Left colon (tissue), 2 donors: ENCODE data around the gene CHD9NB. TPM values are rescaled to one million over a fixed set of nuclear protein-coding genes. Genes with fewer than 3 reads are reported as not detected.
"Not testable (repeated sequence)": the region's sequence is repeated elsewhere in the genome, so short reads cannot be mapped to it uniquely, and the experiment has no call there.

Experiments used
- ATAC-seq: fragments of 200-7000 bp; cut with Tn5 transposase; one replicate; pipeline ENCODE4 v1.9.1; 2020; ENCODE audit warnings: mild to moderate bottlenecking, moderate library complexity
- DNase-seq, 2 donors: peaks; one replicate each; pipeline ENCODE4 v3.0.0-alpha.2; 2020
- intact Hi-C, 2 donors: fragments of 100-400 bp; cut with DNase I in 1 of 2; cut with micrococcal nuclease in 1 of 2; formaldehyde crosslinking; loops; one replicate each; pipeline versions ENCODE4 v1.11.2 to v1.14.0; 2022; cut with DNase I, micrococcal nuclease
- total RNA-seq, 2 donors: library from RNA; stranded (reverse); fragmentation: NEBNext Ultra II Directional; extraction: Animal tissue kit (Norgen Biotek cat#: 25700); gene quantifications; one replicate each; pipeline ENCODE4 v1.2.1, GENCODE V29; 2021
- donor health status: DM: no; HTN: no; CAD: no.
- donor health status: DM: yes; HTN: yes; CAD: no.

CHD9NB gene
- total RNA-seq, 2 donors from 2014 or later: 5.0 to 6.1 TPM

DNA sequence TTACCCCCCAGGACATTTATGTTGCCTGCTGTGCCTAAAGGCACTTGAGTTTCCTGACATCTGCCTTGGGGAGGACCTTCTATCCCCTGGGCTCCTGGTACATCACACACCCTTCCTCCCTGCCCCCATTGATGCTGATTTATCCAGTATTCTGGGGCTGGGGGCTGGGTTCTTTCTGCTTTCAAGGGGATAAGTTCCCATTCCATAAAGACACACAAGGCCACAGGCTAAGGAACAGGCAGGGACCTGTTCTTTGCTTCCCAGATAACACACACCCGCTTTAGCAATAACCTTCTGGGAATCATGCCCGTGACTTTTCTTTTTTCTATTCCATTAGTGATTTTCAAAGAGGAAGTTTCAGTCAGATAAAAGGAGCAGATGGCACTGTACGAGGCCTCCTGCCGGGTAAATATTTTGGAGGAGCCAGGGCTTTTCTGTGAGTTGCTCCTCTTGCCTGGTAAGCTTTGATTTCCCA lies 32.7 kb upstream of the CHD9NB start:
- DNase-seq (no peak), ATAC-seq (peak; percentile 42)
- intact Hi-C loops: no loop called here

DNA sequence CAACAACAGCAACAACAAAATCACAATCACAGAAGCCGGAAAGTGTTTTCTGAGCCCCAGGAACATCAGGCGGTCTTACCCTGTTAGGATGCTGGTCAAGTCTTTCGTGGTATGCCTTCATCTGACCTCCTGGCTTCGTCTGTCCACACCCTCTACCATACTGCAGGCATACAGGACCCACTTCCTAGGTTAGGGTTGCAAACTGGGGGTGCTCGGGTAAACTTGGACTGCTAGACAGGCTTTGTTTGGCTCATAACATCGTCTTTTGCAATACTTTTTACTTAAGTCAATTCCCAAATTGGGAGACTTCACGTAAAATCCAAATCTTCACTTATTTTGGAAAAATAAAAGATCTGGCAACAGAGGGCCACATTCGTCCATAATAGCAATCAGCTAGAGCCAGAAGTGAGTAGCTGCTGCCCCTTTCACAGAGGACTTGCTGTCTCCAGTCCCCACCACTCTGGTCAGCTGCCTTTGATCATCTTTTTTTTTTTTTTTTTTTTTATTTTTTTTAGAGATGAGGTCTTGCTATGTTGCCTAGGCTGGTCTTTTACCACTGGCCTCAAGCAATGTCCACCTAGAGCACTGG lies 32.1 kb upstream of the CHD9NB start:
- DNase-seq (no peak), ATAC-seq (no peak)
- intact Hi-C loops: no loop called here

DNA sequence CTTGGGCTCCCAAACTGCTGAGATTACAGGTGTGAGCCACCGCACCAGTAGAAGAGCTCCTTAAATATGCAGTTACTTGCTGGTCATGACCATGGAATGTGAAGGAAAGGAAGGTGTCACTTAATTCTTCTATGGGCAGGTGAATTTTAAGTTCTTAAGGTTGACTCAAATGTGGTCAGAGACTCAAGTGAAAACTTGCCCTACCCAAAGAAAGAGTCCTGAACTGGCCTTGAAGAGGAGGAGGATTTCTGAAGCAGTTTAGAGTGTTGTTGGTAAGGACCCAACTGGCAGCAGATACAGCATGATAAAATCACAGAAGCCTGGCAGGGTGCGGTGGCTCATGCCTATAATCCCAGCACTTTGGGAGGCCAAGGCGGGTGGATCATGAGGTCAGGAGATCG lies 31.4 kb upstream of the CHD9NB start:
- ATAC-seq: no peak
- no peak for DNase-seq
- intact Hi-C loops: no loop called here

DNA sequence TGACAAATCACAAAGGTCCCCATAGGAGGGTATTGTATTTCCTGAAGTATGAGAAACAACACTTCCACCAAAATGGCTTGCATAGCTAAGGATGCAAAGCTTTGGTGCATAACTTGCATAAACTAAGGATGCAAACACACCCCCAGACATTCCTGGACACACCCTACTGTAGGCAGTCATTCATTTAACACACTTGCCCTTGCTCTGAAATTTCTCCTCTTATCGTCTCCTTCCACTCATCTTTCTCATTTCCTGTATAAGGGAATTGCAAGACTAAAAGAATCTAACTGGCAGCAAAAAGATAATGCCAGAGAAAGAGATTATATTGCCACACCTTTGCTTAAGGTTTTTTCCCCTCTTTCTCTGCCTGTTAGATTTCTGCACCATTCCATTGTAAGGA lies 30.4 kb upstream of the CHD9NB start:
- ATAC-seq (peak; percentile 67), DNase-seq (no peak)

DNA sequence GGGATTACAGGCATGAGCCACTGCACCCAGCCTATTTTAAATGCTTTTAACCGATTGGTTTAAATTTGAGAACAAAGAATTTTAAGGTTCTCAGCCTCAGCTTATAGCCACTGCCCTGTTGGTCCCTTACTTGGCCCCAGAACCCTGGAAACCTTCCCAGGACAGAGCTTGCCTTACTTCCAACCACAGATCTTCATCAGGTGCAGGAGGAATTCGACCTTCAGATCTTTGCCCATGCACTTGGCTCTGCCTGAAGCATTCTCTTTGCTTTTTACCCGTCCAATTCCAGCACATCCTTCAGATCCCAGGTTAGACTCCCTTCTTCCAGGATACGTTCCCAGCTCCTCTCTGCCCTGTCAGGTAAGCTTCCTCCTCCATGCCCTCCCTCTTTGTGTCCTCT lies 29.8 kb upstream of the CHD9NB start:
- intact Hi-C loops: no loop called here
- ATAC-seq (no peak), DNase-seq (no peak)

More for the DNA sequence above, 30.4 kb upstream of the CHD9NB start:
- intact Hi-C loops: no loop called here

DNA sequence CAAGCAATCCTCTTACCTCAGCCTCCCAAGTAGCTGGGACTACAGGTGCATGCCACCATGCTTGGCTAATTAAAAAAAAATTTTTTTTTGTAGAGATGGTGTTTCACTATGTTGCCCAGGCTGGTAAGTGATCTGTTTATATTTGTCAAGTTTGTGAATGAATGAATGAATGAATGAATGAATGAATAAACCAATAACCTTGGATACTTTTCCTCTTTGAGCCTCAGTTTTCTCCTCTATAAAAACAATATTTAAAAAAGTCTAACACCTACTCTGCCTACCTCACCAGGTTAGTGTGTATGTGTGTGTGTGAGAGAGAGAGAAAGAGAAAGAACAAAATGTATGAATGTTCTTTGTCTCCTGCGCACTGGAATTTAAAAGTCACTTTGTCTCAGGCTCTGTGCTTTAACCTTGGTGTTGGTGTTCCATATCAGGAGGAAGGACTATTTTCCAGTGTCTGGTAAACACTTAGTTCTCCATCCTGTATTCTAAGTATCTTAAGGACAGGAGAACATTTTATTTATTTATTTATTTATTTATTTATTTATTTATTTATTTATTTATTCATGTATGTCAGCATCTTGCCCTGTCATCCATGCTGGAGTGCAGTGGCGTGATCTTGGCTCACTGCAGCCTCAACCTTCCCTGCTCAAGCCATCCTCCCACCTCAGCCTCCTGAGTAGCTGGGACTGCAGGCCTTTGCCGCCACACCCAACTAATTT lies 29.1 kb upstream of the CHD9NB start:
- ATAC-seq (no peak), DNase-seq (no peak)
- intact Hi-C loops: no loop called here

DNA sequence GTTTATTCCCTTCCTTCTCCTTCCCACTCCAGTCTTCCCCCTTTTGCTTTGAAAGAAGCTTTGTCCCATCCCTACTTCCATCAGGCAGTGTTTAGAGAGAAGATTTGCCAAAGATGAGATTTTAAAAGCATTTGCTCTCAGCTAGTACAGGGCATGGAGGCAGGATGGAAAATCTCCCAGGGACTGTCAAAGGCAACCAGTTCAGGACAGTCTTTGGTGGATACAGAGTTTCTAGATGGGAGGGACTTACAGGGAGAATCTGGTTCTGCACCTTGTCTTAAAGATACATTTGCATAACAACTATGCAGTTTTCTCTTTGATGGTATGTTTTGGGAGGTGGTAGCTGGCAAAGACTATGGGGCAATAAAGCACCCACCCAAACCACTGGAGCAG lies 28.3 kb upstream of the CHD9NB start:
- intact Hi-C loops: no loop called here

DNA sequence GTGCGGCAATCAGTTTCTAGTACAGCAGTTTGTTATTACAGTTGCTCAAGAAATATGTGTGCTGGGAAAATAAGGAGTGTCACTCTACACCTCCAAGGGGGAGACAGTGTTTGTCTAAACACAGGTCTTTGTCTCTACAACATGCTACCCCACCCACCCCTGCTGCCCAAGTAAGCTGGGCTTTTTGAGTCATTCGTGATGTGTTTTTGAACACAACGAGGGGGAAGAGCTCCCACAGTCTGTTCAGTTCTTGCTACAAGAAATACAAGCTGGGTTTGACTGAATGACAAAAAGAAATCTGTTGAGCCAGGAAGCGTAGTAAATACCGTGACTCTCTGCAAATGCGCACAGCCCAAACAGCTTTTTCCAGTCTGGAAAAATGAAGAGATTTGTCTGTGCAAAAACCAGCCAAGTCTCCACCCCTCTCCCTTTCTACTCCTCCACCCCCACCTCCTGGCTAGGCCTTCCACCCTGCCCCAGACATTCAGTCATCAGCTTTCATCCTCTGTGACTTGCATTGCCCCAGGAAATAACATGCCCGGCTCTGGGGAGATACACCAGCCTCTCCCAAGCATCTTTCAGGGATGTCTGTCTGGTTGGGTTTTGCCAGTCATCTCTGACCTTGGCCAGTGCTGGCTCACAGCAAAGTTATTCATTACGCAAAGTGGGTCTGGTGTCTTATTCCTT lies 27.8 kb upstream of the CHD9NB start:
- DNase-seq (peak in 1 of 2 donors; percentile 46), ATAC-seq (peak; percentile 13)
- intact Hi-C loops: no loop called here

More for the DNA sequence above, 28.3 kb upstream of the CHD9NB start:
- DNase-seq (no peak), ATAC-seq (no peak)

DNA sequence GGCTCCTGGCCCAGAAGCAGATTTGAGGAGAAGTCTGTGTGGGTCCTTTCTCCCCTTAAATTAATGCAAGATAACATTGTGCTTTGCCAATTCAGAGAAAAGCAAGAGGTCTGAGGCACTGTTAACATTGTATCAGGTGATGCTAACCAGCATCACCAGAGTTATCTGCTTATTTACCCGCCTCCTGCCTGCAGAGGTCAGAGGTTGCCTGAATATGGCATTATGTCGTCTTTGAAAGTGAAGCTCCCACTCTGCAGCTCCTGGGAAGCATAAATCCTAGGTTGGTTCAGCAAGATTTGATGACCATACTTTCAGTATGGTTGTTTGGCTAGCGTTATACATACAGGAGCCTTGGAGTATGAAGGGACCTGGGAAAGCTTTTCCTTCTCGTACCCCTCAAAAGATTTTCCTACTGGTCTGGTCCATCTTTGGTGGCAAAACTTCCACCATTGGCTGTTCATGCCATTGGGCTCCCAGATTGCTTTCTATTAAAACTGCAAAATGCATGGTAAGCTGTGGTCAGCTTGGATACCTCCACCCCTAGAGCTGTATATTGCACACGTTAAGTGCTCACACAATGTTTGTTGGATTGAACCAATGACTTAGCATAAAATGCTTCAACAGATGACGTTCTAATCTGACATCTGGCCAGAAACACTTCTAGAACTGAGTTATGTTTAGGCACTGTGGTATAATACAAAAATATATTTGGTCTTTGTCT lies 26.2 kb upstream of the CHD9NB start:
- ATAC-seq (no peak), DNase-seq (no peak)
- intact Hi-C loops: no loop called here

DNA sequence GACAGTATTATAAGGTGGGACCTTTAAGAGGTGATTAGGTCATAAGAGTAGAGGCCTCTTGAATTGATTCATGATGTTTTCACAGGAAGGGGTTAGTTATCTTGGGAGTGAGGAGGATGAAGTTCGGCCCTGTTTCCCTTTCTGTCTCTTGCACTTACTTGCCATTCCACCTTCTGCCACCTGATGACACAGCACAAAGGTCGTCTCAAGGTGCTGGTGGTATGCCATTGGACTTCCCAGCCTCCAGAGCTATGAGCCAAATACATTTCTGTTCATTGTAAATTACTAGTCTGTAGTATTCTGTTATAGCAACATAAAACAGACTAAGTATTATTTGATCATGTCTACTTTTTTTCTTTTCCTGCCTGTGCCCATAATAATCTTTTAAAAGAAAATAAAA lies 25.6 kb upstream of the CHD9NB start:
- intact Hi-C loops: no loop called here
- no peak for DNase-seq
- ATAC-seq: no peak

DNA sequence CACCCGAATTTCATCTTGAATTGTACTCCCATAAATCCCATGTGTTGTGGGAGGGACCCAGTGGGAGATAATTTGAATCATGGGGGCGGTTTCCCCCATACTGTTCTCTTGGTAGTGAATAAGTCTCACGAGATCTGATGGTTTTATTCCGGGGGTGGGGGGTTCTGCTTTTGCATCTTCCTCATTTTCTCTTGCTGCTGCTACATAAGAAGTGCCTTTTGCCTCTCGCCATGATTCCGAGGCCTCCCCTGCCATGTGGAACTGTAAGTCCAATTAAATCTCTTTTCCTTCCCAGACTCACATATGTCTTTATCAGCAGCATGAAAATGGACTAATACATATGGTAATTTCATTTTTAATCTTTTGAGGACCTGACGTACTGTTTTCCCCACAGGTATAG lies 22.8 kb upstream of the CHD9NB start:
- intact Hi-C loops, ATAC-seq, DNase-seq: not testable (repeated sequence)

DNA sequence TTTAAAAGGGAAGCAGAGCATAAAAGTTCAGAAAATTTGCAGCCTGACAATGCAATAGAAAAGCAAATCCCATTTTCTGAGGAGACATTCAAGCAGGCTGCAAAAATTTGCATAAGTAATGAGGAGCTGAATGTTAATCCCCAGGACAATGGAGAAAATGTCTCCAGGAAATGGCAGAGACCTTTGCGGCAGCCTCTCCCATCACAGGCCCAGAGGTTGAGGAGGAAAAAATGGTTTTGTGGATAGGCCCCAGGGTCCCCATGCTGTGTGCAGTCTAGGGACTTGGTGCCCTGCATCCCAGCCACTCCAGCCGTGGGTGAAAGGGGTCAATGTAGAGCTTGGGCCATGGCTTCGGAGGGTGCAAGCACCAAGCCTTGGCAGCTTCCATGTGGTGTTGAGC lies 21.6 kb upstream of the CHD9NB start:
- intact Hi-C loops, DNase-seq, ATAC-seq: not testable (repeated sequence)

DNA sequence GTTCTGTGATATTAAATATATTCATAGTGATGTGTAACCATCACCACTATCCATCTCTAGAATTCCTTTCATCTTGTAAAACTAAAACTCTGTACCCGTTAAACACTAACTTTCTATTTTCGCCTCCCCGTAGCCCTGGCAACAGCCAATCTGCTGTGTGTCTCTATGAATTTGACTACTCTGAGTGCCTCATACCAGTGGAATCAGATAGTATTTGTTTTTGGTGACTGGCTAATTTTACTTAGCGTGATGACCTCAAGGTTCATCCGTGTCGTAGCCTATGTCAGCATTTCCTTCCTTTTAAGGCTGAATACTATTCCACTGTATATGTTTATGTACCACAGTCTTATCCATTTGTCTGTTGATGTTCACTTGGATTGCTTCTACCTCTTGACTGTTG lies 20.3 kb upstream of the CHD9NB start:
- no peak for DNase-seq
- ATAC-seq: no peak
- intact Hi-C loops: no loop called here

DNA sequence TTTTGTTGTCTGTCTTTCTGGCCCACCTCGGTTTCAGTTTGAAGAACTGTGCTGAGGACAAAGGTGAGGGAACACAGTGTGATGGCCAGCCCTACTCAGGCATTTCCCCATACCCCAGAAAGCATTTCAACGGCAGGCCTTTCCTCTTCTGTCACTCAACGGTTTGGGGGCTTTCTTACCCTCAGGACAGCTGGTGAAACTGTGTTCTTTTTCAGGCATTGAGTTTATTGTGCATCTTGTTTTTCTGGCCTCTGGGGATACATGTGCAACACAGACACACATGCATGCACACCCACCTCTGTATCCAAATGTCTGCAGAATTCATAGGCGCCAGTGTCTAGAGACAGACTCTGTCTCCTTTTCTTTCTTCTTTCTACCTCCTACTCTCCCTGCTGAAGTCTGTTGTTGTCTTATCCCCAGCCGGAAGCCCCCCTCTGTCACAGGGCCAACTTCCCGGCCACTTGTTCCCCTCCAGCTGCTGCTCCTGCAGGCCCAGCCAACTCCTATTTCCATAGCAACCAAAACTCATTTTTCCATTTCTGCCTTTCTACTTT lies 19.1 kb upstream of the CHD9NB start:
- no peak for ATAC-seq
- DNase-seq: peak; percentile 40 to 58
- intact Hi-C loops: no loop called here

DNA sequence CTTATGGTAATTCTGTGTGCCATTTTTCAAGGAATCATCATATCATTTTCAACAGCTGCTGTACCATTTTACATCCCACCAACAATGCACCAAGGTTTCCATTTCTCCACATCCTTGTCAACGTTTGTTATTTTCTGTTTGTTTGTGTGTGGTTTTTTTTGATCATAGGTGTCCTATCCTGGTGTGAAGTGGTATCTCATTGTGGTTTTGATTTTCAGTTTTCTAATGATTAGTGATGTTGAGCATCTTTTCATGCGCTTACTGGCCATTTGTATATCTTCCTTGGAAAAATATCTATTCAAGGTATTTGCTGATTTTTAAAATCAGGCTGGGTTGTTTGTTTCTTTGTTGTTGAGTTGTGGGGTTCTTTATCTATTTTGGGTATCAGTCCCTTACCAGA lies 17.1 kb upstream of the CHD9NB start:
- ATAC-seq (no peak), DNase-seq (no peak)
- intact Hi-C loops: no loop called here

DNA sequence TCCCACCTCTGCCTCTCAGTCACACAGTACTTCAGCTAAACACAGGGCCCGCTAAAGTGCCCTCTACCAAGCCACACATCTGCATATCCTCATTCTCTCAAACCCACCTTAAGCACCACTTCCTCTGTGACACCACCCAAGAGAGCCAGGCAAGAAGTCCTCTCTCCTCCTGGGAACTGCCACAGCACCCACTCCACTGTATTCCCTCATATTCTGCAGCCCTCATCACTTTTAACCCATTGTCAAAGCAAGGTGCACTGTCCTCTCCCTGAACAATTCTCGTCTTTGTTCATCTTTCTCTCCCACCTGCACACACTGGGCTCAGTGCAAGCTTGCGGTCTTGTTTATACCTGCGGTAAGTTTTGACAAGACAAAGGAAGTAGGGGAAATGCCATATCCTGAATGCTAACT lies 15.7 kb upstream of the CHD9NB start:
- DNase-seq (peak in 1 of 2 donors; percentile 23), ATAC-seq (no peak)

DNA sequence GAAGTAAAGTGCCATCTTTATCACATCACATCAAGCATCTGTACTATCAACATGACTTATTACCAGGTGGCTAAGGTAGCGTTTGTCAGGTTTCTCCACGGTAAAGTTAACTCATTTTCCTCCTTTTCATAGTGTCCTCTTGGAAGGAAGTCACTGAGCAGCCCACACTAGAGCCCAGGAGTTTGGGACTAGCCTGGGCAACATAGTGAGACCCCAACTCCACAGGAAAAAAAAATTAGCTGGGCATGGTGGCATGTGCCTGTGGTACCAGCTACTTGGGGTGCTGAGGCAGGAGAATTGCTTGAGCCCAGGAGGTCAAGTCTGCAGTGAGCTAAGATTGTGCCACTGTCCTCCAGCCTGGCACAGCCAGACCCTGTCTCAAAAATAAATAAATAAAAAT lies 15.0 kb upstream of the CHD9NB start:
- intact Hi-C loops: no loop called here
- DNase-seq: peak in 1 of 2 donors; percentile 1
- ATAC-seq: no peak

More for the DNA sequence above, 15.7 kb upstream of the CHD9NB start:
- intact Hi-C loops: no loop called here

DNA sequence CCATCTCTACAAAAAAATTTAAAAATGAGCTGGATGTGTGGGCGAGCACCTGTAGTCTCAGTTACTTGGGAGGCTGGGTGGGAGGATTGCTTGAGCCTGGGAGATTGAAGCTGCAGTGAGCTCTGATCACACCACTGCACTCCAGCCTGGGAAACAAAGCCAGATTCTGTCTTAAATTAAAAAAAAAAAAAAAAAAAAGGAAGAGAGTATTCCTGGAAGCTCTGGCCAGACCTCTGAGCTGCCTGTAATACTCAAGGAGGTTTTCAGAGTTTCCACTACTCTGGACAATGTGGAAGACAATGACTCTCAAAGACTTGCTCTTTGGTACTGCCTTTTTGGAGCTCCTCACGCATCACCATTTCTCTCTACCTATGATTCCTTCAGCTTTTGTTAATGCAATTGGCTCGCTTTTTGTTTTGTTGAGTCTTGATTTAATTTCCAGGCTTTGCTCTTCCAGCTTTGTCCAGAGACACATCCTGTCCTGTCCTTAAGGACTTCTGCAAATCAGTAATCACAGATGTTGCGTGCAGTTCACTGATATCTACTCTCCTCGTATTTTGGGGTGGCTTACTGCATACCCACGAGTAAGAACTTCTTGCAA lies 12.9 kb upstream of the CHD9NB start:
- DNase-seq (peak in 1 of 2 donors; percentile 5), ATAC-seq (no peak)
- intact Hi-C loops: no loop called here

DNA sequence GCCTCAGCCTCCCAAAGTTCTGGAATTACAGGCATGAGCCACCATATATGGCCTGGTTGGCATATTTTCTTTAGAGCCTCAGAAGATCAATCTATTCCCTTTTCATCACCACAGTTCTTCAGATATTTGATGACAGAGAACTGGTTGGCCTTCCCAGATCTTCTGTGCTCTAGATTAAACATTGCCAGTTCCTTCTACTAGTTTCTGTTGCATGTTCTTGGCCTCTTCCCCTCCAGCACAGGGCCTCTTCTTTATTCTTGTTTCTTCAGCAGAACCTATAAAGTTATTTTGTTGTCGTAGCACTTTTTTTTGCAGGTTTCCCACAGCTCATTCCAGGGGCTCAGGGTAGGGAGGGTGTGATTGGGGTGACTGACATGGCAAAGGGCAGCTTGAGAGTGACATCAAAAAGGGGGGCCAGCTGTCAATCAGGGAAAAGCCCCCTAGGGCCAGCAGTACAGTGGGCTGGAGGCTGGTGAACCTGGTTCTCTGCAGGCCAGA lies 11.4 kb upstream of the CHD9NB start:
- ATAC-seq (no peak), DNase-seq (peak in 1 of 2 donors; percentile 19)
- intact Hi-C loops: no loop called here
